ENCODE measurements around the gene SGCE.
A peak's percentile ranks its signal among the peaks of the same experiment; 100 is the strongest.
"Not testable (repeated sequence)": the region's sequence is repeated elsewhere in the genome, so short reads cannot be mapped to it uniquely, and the experiment has no call there.

Gene SGCE
- 0 to 8.7 (median 0) reads per million in 17 experiments for total RNA-seq

- peak in 3 of 4 experiments; percentile 19 to 51 (median 37) for DNase-seq
Observed at GRCh38 chr7:94655848-94656657, at the start of gene SGCE. Gene SGCE (minus strand): TSS chr7:94656133. CDS start chr7:94656098, 35 bp downstream.

DNA sequence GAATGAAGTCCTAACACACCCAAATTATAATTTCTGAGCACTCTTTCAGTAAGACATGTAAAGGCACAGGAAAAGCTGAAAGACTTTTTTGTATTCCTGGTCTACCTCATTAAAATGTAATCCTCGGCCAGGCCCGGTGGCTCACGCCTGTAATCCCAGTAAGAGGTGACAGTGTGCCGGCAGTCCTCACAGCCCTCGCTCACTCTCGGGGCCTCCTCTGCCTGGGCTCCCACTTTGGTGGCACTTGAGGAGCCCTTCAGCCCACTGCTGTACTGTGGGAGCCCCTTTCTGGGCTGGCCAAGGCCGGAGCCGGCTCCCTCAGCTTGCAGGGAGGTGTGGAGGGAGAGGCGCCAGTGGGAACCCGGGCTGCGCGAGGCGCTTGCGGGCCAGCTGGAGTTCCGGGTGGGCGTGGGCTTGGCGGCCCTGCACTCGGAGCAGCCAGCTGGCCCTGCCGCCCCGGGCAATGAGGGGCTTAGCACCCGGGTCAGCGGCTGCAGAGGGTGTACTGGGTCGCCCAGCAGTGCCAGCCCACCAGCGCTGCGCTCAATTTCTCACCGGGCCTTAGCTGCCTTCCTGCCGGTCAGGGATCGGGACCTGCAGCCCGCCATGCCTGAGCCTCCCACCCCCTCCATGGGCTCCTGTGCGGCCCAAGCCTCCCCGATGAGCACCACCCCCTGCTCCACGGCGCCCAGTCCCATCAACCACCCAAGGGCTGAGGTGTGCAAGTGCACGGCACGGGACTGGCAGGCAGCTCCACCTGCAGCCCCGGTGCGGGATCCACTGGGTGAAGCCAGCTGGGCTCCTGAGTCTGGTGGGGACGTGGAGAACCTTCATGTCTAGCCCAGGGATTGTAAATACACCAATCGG, 49.5 kb upstream of the SGCE start:
- DNase-seq = not testable (repeated sequence)

DNA sequence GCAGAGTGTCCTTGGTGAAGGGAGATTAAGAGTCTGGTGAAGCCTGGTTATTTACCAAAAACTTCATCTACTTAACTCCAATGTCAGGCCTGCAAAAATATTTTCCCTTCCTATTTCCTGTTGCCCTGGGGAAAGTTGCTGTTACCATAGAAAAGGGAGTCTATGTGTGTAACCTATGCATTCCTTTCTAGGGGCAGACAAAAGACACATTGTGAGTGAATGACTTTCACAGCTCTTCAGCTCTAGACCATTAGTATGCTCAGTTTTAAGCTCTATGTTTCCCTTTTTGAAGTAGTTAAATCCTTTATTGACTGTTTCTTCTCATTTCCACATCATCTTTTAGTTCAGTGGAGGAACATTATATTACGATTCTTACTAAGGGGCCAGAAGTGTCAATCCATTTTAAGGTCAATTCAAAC, 45.6 kb upstream of the SGCE start:
- no peak for DNase-seq

DNA sequence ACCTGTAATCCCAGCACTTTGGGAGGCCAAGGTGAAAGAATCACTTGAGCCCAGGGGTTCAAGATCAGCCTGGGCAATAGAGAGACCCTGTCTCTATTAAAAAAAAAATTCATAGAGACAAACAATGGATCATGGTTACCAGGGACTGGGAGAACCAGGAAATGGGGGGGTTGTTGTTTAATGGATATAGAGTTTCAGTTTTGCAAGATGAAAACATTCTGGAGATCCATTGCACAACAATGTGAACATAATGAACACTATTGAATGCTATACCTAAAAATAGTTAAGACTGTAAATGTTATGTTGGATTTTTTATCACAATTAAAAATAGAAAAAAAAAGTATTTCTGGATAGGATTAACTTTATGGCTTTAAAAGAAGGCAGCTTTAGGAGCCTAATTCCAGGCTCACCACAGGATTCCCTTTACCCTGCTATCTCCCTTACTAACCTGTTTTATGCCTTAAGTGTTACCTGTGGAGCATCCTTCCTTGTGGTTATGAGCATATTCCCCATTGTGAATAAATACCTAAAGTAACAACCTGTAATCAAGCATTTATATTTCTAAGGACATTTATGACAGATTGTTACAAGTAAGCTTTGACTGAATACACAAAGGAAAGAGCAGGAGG, 45.1 kb upstream of the SGCE start:
- no peak for DNase-seq

GRCh38 chr7:94698275-94698674, 42.3 kb upstream of the SGCE start:
- peak in 2 of 4 experiments; percentile 4 for DNase-seq

- DNase-seq = peak; percentile 41 to 72 (median 56)
Observed at GRCh38 chr7:94697035-94697974, 41.4 kb upstream of the SGCE start.

DNA sequence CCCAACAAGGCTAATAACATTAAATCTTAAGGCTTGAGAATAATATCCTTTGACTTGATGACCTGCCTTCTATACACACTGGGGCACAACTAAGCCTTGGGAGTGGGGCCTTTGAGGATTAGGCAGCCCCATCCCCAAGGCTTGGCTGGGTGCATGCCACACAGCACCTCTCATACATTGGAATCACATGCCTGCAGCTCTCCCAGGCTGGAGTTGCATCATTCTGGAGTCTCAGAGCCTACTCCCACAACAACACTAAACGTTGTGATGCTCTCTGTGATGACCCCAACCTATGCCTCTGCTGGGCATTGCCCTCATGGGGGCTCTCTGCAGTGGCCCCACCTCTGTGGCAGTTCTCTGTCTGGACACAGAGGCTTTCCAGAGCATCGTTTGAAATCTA, 31.9 kb upstream of the SGCE start:
- DNase-seq = no peak

- no peak for DNase-seq
Observed at GRCh38 chr7:94687076-94687475, 31.1 kb upstream of the SGCE start.

DNA sequence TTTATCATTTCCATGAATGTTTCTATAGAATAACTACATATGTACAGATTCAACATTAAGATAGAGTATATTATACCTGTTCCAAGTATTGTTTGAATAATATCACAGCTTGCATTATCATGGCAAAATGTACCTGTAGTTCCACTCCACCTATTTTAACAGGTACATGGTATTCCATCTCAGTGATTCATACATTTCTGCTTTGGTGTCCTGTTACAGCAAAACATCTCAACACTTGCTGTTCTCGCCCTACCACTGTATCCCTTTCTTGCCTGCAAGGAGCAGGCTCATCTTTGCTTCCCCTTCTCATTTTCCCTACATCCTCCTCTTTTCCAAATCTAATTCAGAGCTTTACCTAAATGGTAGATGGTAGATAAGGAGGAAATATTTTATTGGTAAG, 27.1 kb upstream of the SGCE start:
- no peak for DNase-seq

- no peak for DNase-seq
Observed at GRCh38 chr7:94679358-94679757, 23.4 kb upstream of the SGCE start.

DNA sequence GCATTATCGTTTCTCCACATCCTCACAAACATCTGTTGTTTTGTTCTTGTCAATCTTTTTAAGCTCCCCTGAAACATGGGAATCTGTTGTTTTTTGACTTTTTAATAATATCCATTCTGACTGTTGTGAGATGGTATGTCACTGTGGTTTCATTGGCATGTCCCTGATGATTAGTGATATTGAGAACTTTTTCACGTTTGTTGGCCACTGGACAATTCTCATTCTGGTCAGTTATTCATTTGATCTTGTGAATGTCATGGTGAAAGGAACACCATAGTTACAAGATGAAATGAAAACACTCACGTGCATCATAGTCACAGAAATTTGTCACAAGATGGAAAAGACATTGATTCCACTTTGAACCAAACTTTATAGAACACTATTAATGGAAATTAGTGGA, 20.5 kb upstream of the SGCE start:
- DNase-seq = no peak

DNA sequence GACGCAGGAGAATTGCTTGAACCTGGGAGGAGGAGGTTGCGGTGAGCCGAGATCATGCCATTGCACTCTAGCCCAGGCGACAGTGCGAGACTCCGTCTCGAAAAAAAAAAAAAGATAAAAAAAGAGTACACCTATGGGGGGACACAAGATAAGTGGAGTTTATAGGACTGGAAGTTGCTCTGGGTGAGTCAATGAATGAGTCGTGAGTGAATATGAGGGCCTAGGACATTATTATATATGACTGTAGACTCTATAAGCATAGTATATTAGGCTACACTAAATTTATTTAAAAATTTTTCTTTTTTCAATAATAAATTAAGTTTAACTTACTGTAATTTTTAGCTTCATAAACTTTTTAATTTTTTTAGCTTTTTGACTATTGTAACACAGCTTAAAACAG, 19.4 kb upstream of the SGCE start:
- no peak for DNase-seq

DNA sequence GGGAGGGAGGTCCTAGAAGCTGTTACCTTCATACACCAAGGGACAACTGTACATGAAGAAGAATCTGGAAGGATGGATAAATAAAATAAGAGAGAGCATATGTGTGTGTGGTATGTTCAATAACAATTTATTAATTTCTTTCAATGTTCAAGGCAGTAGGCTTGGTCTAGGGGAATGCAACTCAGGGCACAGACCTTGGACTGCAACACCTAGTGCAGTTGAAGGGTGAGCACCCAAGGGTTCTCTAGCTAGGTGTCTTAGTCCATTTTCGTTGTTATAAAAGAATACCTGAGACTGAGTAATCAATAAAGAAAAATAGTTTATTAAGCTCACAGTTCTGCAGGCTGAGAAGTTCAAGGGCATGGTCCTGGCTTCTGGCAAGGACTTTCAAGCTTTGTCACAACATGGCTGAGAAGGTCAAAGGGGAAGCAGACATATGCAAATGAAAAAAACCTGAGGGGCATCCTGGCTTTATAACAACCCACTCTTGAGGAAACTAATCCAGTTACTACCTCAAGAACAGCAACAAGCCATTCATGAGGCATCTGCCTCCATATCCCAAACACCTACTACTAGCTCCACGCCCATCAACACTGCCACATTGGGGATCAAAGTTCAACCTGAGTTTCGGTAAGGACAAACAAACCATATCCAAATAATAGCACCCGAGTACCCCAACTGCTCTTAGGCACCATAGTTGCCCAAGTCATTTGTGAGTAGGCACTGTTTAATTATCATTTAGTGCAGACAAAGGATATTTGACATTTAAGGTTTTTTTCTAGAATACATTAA, 15.7 kb upstream of the SGCE start:
- no peak for DNase-seq

DNA sequence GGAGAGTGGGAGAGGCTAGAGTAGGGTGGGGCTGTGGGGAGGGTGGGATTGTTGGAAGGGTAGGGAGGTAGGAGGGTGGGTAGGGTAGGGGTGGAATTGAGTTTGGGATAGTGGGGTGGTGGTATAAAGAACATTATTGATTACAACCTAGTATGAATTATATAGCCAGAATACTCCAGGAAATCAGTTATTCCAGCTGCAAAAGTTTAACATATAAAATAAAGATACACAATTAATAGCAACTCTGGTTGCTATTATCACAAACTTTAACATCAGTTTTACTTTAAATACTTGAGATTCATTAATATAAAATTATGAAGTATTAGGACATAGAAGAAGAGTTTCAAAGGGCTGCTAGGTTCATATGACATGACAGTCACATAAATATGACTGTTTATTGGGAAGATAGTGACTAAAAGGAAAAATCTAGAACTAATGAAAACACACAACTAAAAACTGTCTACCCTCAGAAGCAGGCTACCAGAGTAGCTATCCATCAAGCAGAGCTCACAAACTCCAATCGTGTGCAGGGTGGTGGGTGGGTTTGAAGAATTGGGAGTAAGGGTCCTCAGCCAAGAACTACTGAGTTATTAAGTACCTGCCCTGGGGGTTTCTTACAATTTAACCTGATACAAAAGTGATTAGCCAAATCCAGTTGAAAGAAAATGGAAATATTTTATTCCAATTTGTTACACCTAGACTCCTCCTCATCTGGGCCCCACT, 14.0 kb upstream of the SGCE start:
- DNase-seq = no peak

DNA sequence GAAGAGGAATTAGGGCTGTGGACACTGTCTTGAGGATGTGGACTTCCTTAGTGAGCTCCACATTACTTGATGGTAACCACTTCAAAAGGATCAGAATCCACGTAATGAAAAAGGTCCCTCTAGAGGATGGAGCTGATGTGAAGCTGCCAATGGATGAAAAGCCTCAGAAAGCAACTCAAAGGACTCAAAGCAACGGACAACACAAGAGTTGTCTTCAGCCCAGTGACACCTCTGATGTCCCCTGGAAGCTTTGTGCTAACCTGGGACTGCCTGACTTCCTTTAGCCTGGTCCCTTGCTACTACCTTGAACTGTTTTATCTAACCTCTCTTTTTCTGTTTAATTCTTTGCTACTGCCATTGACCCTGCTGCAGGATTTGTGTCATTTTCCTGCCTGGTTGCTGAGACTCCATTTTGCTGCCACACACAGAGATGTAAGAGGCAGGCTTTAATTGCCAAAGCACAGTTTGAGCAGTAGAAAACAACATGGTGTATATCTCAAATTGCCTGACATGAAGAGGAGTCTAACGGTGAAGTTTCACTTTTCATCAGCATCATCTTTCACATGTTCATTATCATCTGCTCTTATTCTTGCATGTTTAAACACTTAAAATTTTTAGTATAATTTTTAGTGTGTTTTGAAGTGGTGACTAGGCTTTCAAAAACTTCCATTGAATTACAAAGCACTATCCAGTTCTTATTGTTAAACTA, 11.1 kb upstream of the SGCE start:
- DNase-seq = no peak

DNA sequence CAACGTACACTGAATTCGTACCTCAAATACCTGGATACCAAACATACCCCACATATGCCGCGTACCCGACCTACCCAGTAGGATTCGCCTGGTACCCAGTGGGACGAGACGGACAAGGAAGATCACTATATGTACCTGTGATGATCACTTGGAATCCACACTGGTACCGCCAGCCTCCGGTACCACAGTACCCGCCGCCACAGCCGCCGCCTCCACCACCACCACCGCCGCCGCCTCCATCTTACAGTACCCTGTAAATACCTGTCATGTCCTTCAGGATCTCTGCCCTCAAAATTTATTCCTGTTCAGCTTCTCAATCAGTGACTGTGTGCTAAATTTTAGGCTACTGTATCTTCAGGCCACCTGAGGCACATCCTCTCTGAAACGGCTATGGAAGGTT, 9.5 kb upstream of the SGCE start:
- DNase-seq = no peak

DNA sequence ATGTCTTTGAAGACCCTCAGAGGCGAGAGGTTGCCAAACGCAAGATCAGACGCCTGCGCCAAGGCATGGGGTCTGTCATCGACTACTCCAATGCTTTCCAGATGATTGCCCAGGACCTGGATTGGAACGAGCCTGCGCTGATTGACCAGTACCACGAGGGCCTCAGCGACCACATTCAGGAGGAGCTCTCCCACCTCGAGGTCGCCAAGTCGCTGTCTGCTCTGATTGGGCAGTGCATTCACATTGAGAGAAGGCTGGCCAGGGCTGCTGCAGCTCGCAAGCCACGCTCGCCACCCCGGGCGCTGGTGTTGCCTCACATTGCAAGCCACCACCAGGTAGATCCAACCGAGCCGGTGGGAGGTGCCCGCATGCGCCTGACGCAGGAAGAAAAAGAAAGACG, 8.1 kb upstream of the SGCE start:
- no peak for DNase-seq

- no peak for DNase-seq
Observed at GRCh38 chr7:94662548-94662947, 6.6 kb upstream of the SGCE start.

DNA sequence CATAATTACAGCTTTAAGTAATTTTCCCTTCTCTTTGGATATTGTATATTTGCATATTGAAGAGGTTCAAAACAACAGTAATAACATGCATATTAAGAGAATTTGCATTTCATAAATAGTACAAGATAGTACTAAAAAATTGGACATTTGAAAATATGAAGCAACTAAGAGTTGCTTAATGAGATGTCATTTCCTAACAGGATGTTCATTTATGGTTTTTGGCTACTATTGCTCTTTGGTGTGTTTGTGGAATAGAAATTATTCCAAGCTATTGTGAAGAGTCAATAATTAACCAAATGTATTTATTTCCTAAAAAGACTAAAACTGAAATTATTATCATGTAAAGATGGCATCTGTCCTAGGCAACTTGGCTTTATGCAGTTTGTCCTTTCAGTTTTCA, 4.1 kb upstream of the SGCE start:
- no peak for DNase-seq

DNA sequence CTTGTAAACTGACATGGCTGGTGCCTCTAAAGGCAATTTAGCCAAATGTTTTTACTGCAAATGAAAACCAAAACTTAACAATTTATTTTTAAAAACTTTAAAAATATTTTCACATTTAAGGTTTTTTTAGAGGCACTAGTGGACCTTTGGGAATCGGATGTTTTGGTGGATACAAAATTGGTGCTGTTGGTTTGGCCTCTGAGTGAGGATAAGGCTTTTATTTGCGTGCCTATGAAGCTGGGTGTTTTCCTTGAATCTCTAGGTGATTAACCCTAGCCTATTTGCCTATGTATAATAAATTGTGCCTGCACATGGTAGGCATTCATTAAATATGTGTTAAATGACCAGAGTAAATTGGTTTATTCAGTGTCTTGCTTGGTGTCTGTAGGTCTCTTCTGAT, 2.9 kb upstream of the SGCE start:
- no peak for DNase-seq

Measured in suppressor macrophage (primary cell).